Hepatocyte (in vitro differentiated cells): ENCODE data around the gene BCL2L12. TPM values are rescaled to one million over a fixed set of nuclear protein-coding genes. Genes with fewer than 3 reads are reported as not detected.

Source experiments
- DNase-seq: peaks from one replicate; pipeline ENCODE4 v3.0.0-alpha.2; 2016; ENCODE audit warnings: low spot score
- H2AFZ ChIP-seq: fragments of 200-600 bp; sonication (generic); 2 replicates; pipeline ENCODE4 v1.6.0; 2016; ENCODE audit warnings: antibody characterized with exemption, mild to moderate bottlenecking
- H3K27ac ChIP-seq: fragments of 200-600 bp; sonication (generic); 2 replicates; pipeline ENCODE4 v1.5.1; 2016; ENCODE audit warnings: mild to moderate bottlenecking
- H3K27me3 ChIP-seq: fragments of 200-600 bp; sonication (generic); 2 replicates; pipeline ENCODE4 v1.6.1; 2016
- H3K36me3 ChIP-seq: fragments of 200-600 bp; sonication (generic); replicated peaks from 2 replicates; pipeline ENCODE4 v1.5.1; 2016; ENCODE audit warnings: low read depth; ENCODE audit not compliant: insufficient read depth
- H3K4me1 ChIP-seq: fragments of 200-600 bp; sonication (generic); 2 replicates; pipeline ENCODE4 v1.5.1; 2016; ENCODE audit warnings: mild to moderate bottlenecking, moderate library complexity; ENCODE audit not compliant: insufficient read depth
- H3K4me2 ChIP-seq: fragments of 200-600 bp; sonication (generic); 2 replicates; pipeline ENCODE4 v1.6.0; 2016
- H3K4me3 ChIP-seq: fragments of 200-600 bp; sonication (generic); 2 replicates; pipeline ENCODE4 v1.5.1; 2016; ENCODE audit warnings: mild to moderate bottlenecking
- H3K79me2 ChIP-seq: fragments of 200-600 bp; sonication (generic); 2 replicates; pipeline ENCODE4 v1.6.0; 2017; ENCODE audit warnings: mild to moderate bottlenecking
- H3K9me2 ChIP-seq: fragments of 200-600 bp; sonication (generic); replicated peaks from 2 replicates; pipeline ENCODE4 v1.6.0; 2017; ENCODE audit warnings: mild to moderate bottlenecking; ENCODE audit not compliant: insufficient read depth
- H3K9me3 ChIP-seq: fragments of 200-600 bp; sonication (generic); 2 replicates; pipeline ENCODE4 v1.5.1; 2016; ENCODE audit warnings: low read depth, mild to moderate bottlenecking
- H4K20me1 ChIP-seq: fragments of 200-600 bp; sonication (generic); 2 replicates; pipeline ENCODE4 v1.6.0; 2016; ENCODE audit warnings: mild to moderate bottlenecking; ENCODE audit not compliant: insufficient read depth, poor library complexity, severe bottlenecking
- CTCF ChIP-seq: fragments of 200-600 bp; sonication (generic); IDR thresholded peaks from 2 replicates; pipeline ENCODE4 v1.5.1; 2016; ENCODE audit warnings: antibody characterized with exemption, mild to moderate bottlenecking; ENCODE audit not compliant: poor library complexity
- EZH2 ChIP-seq: fragments of 200-600 bp; sonication (generic); IDR thresholded peaks from 2 replicates; pipeline ENCODE4 v1.6.1; 2016; ENCODE audit warnings: antibody characterized with exemption, mild to moderate bottlenecking, borderline replicate concordance
- EZH2phosphoT487 ChIP-seq: fragments of 200-600 bp; sonication (generic); IDR thresholded peaks from one replicate; pipeline ENCODE4 v1.6.1; 2018; ENCODE audit warnings: antibody characterized with exemption, mild to moderate bottlenecking, low read depth, moderate library complexity; ENCODE audit not compliant: unreplicated experiment, severe bottlenecking
- WGBS: methylation state at CpG from one replicate; pipeline ENCODE4 v1.1.6; 2016; ENCODE audit warnings: low lambda C conversion rate; ENCODE audit errors: missing lambda C conversion rate; 5-methylcytosine and 5-hydroxymethylcytosine counted together
- polyA plus RNA-seq: library from polyadenylated mRNA; unstranded; fragments of >200 nt; fragmentation: Nextera tagmentation; extraction: Ambion mirVana; gene quantifications from 2 replicates; pipeline ENCODE4 v1.2.1, GENCODE V29; 2016
- total RNA-seq: library from RNA; depleted of rRNA; stranded (reverse); fragments of >200 nt; gene quantifications from 2 replicates; pipeline ENCODE4 v1.2.3, GENCODE V29; 2014

The BCL2L12 gene
- total and polyA plus RNA-seq, 2 experiments from 2014 or later = 4.9 to 28.3 TPM

- 18% methylated on average over 5 of the region's 5 CpGs for WGBS
- Histone ChIP-seq H2AFZ (peak overlapping the region; percentile 39), H4K20me1 (peaks cover 9% of the 10 kb centered on the region), H3K27ac (peak overlapping the region; percentile 95), H3K4me2 (peak overlapping the region; percentile 94), H3K9me2 (no peaks in the 10 kb centered on the region), H3K4me3 (peak overlapping the region; percentile 75), H3K36me3 (no peaks in the 10 kb centered on the region), H3K4me1 (peaks cover 38% of the 10 kb centered on the region), H3K27me3 (no peaks in the 10 kb centered on the region), H3K79me2 (peaks cover 54% of the 10 kb centered on the region), H3K9me3 (no peaks in the 10 kb centered on the region)
- TF ChIP-seq EZH2 (no peak), CTCF (no peak), EZH2phosphoT487 (no peak)
- DNase-seq = no peak
Measured at GRCh38 chr19:49642492-49643035, 23.2 kb upstream of the BCL2L12 start.

GRCh38 chr19:49643466-49643865, 22.3 kb upstream of the BCL2L12 start:
- peaks cover 9% of the 10 kb centered on the region for H4K20me1 ChIP-seq
- no peaks in the 10 kb centered on the region for H3K9me3 ChIP-seq
- no peaks in the 10 kb centered on the region for H3K27me3 ChIP-seq
- H3K27ac ChIP-seq = peak overlapping the region; percentile 95
- no peak overlapping the region for H2AFZ ChIP-seq
- 58% methylated on average over 2 of the region's 2 CpGs for WGBS
- no peaks in the 10 kb centered on the region for H3K9me2 ChIP-seq
- TF ChIP-seq EZH2phosphoT487 (no peak), EZH2 (no peak), CTCF (no peak)
- H3K4me2 ChIP-seq = peak overlapping the region; percentile 94
- H3K4me1 ChIP-seq = peaks cover 29% of the 10 kb centered on the region
- H3K36me3 ChIP-seq = no peaks in the 10 kb centered on the region
- peak; percentile 29 for DNase-seq
- no peak overlapping the region for H3K4me3 ChIP-seq
- peaks cover 63% of the 10 kb centered on the region for H3K79me2 ChIP-seq

- no peak overlapping the region for H3K4me3 ChIP-seq
- H3K4me2 ChIP-seq = no peak overlapping the region
- no peaks in the 10 kb centered on the region for H3K36me3 ChIP-seq
- H3K27me3 ChIP-seq = no peaks in the 10 kb centered on the region
- H3K27ac ChIP-seq = no peak overlapping the region
- H3K79me2 ChIP-seq = peaks cover 73% of the 10 kb centered on the region
- TF ChIP-seq EZH2 (no peak), EZH2phosphoT487 (no peak), CTCF (no peak)
- peaks cover 9% of the 10 kb centered on the region for H4K20me1 ChIP-seq
- no peaks in the 10 kb centered on the region for H3K9me2 ChIP-seq
- no peak for DNase-seq
- H3K4me1 ChIP-seq = peaks cover 19% of the 10 kb centered on the region
- H2AFZ ChIP-seq = no peak overlapping the region
- no peaks in the 10 kb centered on the region for H3K9me3 ChIP-seq
- 93% methylated on average over 10 of the region's 11 CpGs for WGBS
Measured at GRCh38 chr19:49645592-49645991, 20.1 kb upstream of the BCL2L12 start.

GRCh38 chr19:49645995-49646394, 19.7 kb upstream of the BCL2L12 start:
- WGBS = 96% methylated on average over 13 of the region's 13 CpGs
- no peaks in the 10 kb centered on the region for H3K9me2 ChIP-seq
- no peaks in the 10 kb centered on the region for H3K27me3 ChIP-seq
- no peak for DNase-seq
- H3K4me3 ChIP-seq = no peak overlapping the region
- H3K36me3 ChIP-seq = no peaks in the 10 kb centered on the region
- TF ChIP-seq EZH2phosphoT487 (no peak), CTCF (no peak), EZH2 (no peak)
- no peak overlapping the region for H3K4me2 ChIP-seq
- H4K20me1 ChIP-seq = peaks cover 9% of the 10 kb centered on the region
- no peak overlapping the region for H2AFZ ChIP-seq
- peaks cover 16% of the 10 kb centered on the region for H3K4me1 ChIP-seq
- no peaks in the 10 kb centered on the region for H3K9me3 ChIP-seq
- H3K79me2 ChIP-seq = peaks cover 73% of the 10 kb centered on the region
- H3K27ac ChIP-seq = no peak overlapping the region
